ENCODE data around the gene FOSB. TPM values are rescaled to one million over a fixed set of nuclear protein-coding genes. Genes with fewer than 3 reads are reported as not detected.
A peak's percentile ranks its signal among the peaks of the same experiment; 100 is the strongest.
"Not testable (repeated sequence)": the region's sequence is repeated elsewhere in the genome, so short reads cannot be mapped to it uniquely, and the experiment has no call there.

The FOSB gene
- total and polyA plus RNA-seq, 2 donors (not counting 1 experiment from before 2014, with no cell fraction given), result 2.8 to 24.9 TPM

DNA sequence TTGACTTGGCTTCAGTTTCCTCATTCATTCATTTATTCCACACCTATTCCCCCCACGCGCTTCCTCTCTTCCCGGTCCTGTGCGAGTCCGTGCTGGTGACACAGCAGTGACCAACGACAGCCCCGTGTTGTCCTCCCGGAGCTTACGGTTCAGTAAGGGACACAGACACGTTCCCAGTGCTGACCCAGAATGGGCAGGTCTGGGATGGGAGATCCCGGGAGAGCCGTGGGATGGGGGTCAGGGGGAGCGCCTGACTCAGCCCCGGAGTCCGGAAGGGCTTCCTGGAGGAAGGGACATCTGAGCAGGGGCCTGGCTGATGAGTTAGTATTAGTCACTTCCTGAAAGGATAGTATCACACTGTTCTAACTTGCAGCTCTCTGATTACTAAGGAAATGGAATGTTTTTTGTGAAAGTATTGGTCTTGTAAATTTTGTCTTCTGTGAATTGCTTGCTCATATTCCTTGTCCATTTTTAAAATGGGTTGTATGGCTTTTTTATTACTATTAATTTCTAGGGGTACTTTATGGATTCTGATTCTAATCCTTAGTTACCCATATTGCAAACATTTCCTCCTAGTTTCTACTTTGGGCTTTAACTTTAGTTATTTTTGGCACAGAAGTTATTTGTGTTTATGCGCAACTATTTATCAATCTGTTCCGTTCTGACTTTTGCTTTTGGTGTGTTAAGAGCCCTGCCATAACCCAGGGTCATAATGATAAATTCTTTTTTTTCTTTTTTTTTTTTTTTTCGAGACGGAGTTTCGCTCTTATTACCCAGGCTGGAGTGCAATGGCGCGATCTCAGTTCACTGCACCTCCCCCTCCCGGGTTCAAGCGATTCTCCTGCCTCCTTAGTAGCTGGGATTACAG, 43.4 kb upstream of the FOSB start:
- Histone ChIP-seq H4K20me1 (ENCODE audit: control insufficient read depth, extremely low read depth, insufficient read depth, low read length) (no peaks in the 10 kb centered on the region), H3K4me2 (ENCODE audit: extremely low read depth, insufficient read depth, low read length) (peak overlapping the region; percentile 94), H3K4me1 (ENCODE audit: control insufficient read depth, extremely low read depth, insufficient read depth, low read length) (peaks cover 27% of the 10 kb centered on the region), H3K4me3 (replicated peaks in 1 of 4; ENCODE audit: control extremely low read depth in 1 of 4, insufficient read depth in 1 of 4, low read depth in 3 of 4, low read length in 4 of 4) (peak overlapping the region; percentile 62 to 90 (median 77)), H3K9me3 (ENCODE audit: control insufficient read depth, insufficient read depth, low read depth, low read length) (no peaks in the 10 kb centered on the region), H3K79me2 (ENCODE audit: control insufficient read depth, insufficient read depth, low read length) (peaks cover 21% of the 10 kb centered on the region), H2AFZ (ENCODE audit: low read length) (peak overlapping the region; percentile 67), H3K27ac (ENCODE audit: insufficient read depth, low read length) (peak overlapping the region; percentile 98), H3K9ac (ENCODE audit: insufficient read depth, low read length) (peak overlapping the region; percentile 95), H3K27me3 (ENCODE audit: control insufficient read depth, insufficient read depth, low read length) (no peaks in the 10 kb centered on the region), H3K36me3 (ENCODE audit: control insufficient read depth, insufficient read depth, low read length) (peaks cover 5% of the 10 kb centered on the region)
- TF ChIP-seq EZH2 (IDR thresholded peaks at IDR 0.05; ENCODE audit: low read length, missing control alignments), result no peak
- TF ChIP-seq, protein P1, sequence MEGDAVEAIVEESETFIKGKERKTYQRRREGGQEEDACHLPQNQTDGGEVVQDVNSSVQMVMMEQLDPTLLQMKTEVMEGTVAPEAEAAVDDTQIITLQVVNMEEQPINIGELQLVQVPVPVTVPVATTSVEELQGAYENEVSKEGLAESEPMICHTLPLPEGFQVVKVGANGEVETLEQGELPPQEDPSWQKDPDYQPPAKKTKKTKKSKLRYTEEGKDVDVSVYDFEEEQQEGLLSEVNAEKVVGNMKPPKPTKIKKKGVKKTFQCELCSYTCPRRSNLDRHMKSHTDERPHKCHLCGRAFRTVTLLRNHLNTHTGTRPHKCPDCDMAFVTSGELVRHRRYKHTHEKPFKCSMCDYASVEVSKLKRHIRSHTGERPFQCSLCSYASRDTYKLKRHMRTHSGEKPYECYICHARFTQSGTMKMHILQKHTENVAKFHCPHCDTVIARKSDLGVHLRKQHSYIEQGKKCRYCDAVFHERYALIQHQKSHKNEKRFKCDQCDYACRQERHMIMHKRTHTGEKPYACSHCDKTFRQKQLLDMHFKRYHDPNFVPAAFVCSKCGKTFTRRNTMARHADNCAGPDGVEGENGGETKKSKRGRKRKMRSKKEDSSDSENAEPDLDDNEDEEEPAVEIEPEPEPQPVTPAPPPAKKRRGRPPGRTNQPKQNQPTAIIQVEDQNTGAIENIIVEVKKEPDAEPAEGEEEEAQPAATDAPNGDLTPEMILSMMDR (conservative IDR thresholded peaks at IDR 0.05 in 1 of 2, IDR thresholded peaks at IDR 0.05 in 1 of 2; ENCODE audit: low read depth in 1 of 2, low read length in 2 of 2), result no peak
- peak; percentile 92 to 97 for DNase-seq (ENCODE audit: low read depth in 2 of 2)

DNA sequence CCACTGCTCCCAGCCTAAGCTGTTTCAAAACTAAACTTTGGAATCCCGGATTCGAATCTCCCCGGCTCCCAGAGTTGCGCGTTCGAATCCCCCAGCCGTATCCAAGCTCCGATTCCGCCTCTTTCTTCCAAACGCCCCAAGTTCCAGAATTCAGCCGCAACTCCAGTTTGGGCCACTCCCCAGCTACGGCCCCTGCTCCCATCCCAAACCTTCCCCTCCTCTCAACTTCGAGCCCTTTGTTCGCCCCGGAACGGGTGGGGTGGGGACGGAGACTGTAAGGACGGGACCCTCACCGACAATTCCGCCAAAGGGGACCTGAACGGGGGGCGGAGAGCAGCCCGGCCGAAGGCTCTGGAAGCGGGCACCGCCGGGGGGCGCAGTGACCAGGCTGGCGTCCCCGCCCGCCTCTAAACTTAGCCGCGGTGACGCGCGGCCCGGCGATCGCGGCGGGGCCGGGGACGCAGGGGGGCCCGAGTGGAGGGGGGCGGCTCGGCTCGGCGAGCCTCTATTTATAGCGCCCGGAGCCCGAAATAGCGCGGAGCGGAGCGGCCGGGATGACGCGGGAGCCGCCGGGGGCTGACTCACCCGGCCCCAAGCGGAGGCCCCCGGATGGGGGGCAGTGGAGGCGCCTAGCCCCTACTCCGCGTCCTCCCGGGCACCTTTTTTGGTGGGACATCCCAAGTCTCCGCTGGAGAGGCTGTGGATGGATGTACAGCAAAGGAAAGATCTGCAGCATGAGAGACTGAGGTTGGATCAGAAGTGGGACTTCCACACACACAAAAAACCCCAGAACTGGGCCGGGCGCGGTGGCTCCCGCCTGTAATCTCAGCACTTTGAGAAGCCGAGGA, 39.2 kb upstream of the FOSB start:
- Histone ChIP-seq H3K36me3 (ENCODE audit: control insufficient read depth, insufficient read depth, low read length) (no peaks in the 10 kb centered on the region), H3K4me3 (replicated peaks in 1 of 4; ENCODE audit: control extremely low read depth in 1 of 4, insufficient read depth in 1 of 4, low read depth in 3 of 4, low read length in 4 of 4) (peak overlapping the region; percentile 55 to 64 (median 58)), H3K4me1 (ENCODE audit: control insufficient read depth, extremely low read depth, insufficient read depth, low read length) (peaks cover 22% of the 10 kb centered on the region), H2AFZ (ENCODE audit: low read length) (peak overlapping the region; percentile 80), H3K9me3 (ENCODE audit: control insufficient read depth, insufficient read depth, low read depth, low read length) (no peaks in the 10 kb centered on the region), H3K27ac (ENCODE audit: insufficient read depth, low read length) (peak overlapping the region; percentile 95), H4K20me1 (ENCODE audit: control insufficient read depth, extremely low read depth, insufficient read depth, low read length) (no peaks in the 10 kb centered on the region), H3K79me2 (ENCODE audit: control insufficient read depth, insufficient read depth, low read length) (no peaks in the 10 kb centered on the region), H3K27me3 (ENCODE audit: control insufficient read depth, insufficient read depth, low read length) (no peaks in the 10 kb centered on the region), H3K4me2 (ENCODE audit: extremely low read depth, insufficient read depth, low read length) (peak overlapping the region; percentile 95), H3K9ac (ENCODE audit: insufficient read depth, low read length) (peak overlapping the region; percentile 88)
- no peak for TF ChIP-seq EZH2 (IDR thresholded peaks at IDR 0.05; ENCODE audit: low read length, missing control alignments)
- TF ChIP-seq, protein P1 (conservative IDR thresholded peaks at IDR 0.05 in 1 of 2, IDR thresholded peaks at IDR 0.05 in 1 of 2; ENCODE audit: low read depth in 1 of 2, low read length in 2 of 2), result peak; percentile 25 to 39
- DNase-seq (ENCODE audit: low read depth in 2 of 2), result peak; percentile 42 to 54

DNA sequence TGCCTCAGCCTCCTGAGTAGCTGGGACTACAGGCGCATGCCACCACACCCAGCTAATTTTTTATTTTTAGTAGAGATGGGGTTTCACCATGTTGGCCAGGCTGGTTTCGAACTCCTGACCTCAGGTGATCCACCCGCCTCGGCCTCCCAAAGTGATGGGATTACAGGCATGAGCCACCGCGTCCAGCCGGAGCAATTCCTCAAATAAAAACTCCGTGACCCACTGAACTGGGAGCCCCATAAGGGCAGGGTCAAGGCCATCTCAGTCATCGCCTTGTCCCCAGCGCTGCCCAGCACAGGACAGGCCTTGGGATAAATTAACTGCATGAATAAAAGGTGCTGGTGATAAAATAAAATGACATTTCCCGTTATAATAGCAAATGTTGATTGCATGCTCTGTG, 37.9 kb upstream of the FOSB start:
- H3K9ac ChIP-seq (ENCODE audit: insufficient read depth, low read length); H3K79me2 ChIP-seq (ENCODE audit: control insufficient read depth, insufficient read depth, low read length); H3K36me3 ChIP-seq (ENCODE audit: control insufficient read depth, insufficient read depth, low read length); H3K4me2 ChIP-seq (ENCODE audit: extremely low read depth, insufficient read depth, low read length); H3K4me3 ChIP-seq (replicated peaks in 1 of 4; ENCODE audit: control extremely low read depth in 1 of 4, insufficient read depth in 1 of 4, low read depth in 3 of 4, low read length in 4 of 4); DNase-seq (ENCODE audit: low read depth in 2 of 2); H4K20me1 ChIP-seq (ENCODE audit: control insufficient read depth, extremely low read depth, insufficient read depth, low read length); H3K27ac ChIP-seq (ENCODE audit: insufficient read depth, low read length); H3K9me3 ChIP-seq (ENCODE audit: control insufficient read depth, insufficient read depth, low read depth, low read length); H2AFZ ChIP-seq (ENCODE audit: low read length); H3K27me3 ChIP-seq (ENCODE audit: control insufficient read depth, insufficient read depth, low read length): not testable (repeated sequence)
- peaks cover 14% of the 10 kb centered on the region for H3K4me1 ChIP-seq (ENCODE audit: control insufficient read depth, extremely low read depth, insufficient read depth, low read length)

DNA sequence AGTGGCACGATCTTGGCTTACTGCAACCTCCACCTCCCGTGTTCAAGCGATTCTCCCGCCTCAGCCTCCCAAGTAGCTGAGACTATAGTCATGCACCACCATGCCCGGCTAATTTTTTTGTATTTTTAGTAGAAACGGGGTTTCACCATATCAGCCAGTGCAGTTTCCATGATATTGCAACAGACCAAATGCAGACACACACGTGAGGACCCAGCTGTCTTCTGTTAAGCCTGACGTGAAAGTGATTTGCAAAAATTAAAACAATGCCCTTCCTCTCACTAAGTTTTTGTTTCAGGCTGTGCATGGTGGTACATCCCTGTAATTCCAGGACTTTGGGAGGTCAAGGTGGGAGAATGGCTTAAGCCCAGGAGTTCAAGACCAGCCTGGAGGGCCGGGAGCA, 36.8 kb upstream of the FOSB start:
- H3K79me2 ChIP-seq (ENCODE audit: control insufficient read depth, insufficient read depth, low read length); H4K20me1 ChIP-seq (ENCODE audit: control insufficient read depth, extremely low read depth, insufficient read depth, low read length); H3K27me3 ChIP-seq (ENCODE audit: control insufficient read depth, insufficient read depth, low read length); H3K9me3 ChIP-seq (ENCODE audit: control insufficient read depth, insufficient read depth, low read depth, low read length); H2AFZ ChIP-seq (ENCODE audit: low read length); H3K4me1 ChIP-seq (ENCODE audit: control insufficient read depth, extremely low read depth, insufficient read depth, low read length); H3K9ac ChIP-seq (ENCODE audit: insufficient read depth, low read length); H3K4me3 ChIP-seq (replicated peaks in 1 of 4; ENCODE audit: control extremely low read depth in 1 of 4, insufficient read depth in 1 of 4, low read depth in 3 of 4, low read length in 4 of 4); H3K36me3 ChIP-seq (ENCODE audit: control insufficient read depth, insufficient read depth, low read length); H3K27ac ChIP-seq (ENCODE audit: insufficient read depth, low read length): not testable (repeated sequence)
- DNase-seq (ENCODE audit: low read depth in 2 of 2), result peak in 1 of 2 donors; percentile 85
- peak overlapping the region; percentile 25 for H3K4me2 ChIP-seq (ENCODE audit: extremely low read depth, insufficient read depth, low read length)

DNA sequence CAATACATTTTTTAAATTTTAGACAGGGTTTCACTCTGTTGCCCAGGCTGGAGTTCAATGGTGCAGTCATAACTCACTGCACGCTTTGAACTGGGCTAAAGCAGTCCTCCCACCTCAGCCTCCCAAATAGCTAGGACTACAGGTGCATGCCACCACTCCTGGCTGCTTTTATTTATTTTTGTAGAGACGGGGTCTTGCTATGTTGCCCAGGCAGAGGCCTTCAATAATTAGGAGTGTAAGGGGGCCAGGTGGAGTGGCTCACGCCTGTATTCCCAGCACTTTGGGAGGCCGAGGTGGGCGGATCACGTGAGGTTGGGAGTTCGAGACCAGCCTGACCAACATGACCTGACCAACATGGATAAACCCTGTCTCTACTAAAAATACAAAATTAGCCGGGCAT, 35.3 kb upstream of the FOSB start:
- not testable (repeated sequence) for H3K4me2 ChIP-seq (ENCODE audit: extremely low read depth, insufficient read depth, low read length); H3K79me2 ChIP-seq (ENCODE audit: control insufficient read depth, insufficient read depth, low read length); H3K27ac ChIP-seq (ENCODE audit: insufficient read depth, low read length); H3K9me3 ChIP-seq (ENCODE audit: control insufficient read depth, insufficient read depth, low read depth, low read length); H3K27me3 ChIP-seq (ENCODE audit: control insufficient read depth, insufficient read depth, low read length); H2AFZ ChIP-seq (ENCODE audit: low read length); H3K9ac ChIP-seq (ENCODE audit: insufficient read depth, low read length); H3K36me3 ChIP-seq (ENCODE audit: control insufficient read depth, insufficient read depth, low read length); H4K20me1 ChIP-seq (ENCODE audit: control insufficient read depth, extremely low read depth, insufficient read depth, low read length); H3K4me1 ChIP-seq (ENCODE audit: control insufficient read depth, extremely low read depth, insufficient read depth, low read length); DNase-seq (ENCODE audit: low read depth in 2 of 2); H3K4me3 ChIP-seq (replicated peaks in 1 of 4; ENCODE audit: control extremely low read depth in 1 of 4, insufficient read depth in 1 of 4, low read depth in 3 of 4, low read length in 4 of 4)

All from fibroblast of lung (primary cell).